ENCODE data around the gene PRSS53. TPM values are rescaled to one million over a fixed set of nuclear protein-coding genes. Genes with fewer than 3 reads are reported as not detected.

Gene PRSS53
- total and polyA plus RNA-seq, 2 experiments from 2014 or later: 0.36 to 2.7 TPM

DNA sequence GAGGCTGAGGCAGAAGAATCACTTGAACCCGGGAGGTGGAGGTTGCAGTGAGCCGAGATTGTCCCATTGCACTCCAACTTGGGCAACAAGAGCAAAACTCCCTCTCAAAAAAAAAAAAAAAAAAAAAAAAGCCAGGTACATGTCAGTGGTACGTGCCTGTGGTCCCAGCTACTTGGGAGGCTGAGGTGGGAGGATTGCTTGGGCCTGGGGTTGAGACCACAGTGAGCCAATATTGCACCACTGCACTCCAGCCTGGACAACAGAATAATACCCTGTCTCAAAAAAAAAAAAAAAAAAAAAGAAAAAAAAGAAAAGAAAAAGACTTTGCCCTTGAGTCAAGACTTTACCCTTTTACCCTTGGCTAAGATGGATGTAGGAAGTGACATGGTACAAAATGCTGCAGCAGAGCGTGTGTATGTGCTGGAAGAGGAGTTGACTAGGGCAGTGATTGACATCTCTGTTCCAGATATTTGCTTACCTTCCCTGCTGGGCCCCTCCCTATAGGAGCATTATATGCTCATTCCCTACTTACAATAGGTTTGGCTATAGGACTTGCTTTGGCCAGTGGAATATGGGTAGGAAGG is 44.8 kb downstream of the PRSS53 start (continued):
- TF ChIP-seq, protein P1, sequence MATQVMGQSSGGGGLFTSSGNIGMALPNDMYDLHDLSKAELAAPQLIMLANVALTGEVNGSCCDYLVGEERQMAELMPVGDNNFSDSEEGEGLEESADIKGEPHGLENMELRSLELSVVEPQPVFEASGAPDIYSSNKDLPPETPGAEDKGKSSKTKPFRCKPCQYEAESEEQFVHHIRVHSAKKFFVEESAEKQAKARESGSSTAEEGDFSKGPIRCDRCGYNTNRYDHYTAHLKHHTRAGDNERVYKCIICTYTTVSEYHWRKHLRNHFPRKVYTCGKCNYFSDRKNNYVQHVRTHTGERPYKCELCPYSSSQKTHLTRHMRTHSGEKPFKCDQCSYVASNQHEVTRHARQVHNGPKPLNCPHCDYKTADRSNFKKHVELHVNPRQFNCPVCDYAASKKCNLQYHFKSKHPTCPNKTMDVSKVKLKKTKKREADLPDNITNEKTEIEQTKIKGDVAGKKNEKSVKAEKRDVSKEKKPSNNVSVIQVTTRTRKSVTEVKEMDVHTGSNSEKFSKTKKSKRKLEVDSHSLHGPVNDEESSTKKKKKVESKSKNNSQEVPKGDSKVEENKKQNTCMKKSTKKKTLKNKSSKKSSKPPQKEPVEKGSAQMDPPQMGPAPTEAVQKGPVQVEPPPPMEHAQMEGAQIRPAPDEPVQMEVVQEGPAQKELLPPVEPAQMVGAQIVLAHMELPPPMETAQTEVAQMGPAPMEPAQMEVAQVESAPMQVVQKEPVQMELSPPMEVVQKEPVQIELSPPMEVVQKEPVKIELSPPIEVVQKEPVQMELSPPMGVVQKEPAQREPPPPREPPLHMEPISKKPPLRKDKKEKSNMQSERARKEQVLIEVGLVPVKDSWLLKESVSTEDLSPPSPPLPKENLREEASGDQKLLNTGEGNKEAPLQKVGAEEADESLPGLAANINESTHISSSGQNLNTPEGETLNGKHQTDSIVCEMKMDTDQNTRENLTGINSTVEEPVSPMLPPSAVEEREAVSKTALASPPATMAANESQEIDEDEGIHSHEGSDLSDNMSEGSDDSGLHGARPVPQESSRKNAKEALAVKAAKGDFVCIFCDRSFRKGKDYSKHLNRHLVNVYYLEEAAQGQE (IDR thresholded peaks at IDR 0.05; ENCODE audit: unreplicated experiment): no peak
- no peak for TF ChIP-seq STAT1 (IDR thresholded peaks at IDR 0.05; ENCODE audit: unreplicated experiment)
- no peak for TF ChIP-seq POLR2AphosphoS5 (IDR thresholded peaks at IDR 0.05; ENCODE audit: low read depth)
- TF ChIP-seq EZH2phosphoT487 (IDR thresholded peaks at IDR 0.05; ENCODE audit: unreplicated experiment): no peak
- no peak for TF ChIP-seq JUNB (IDR thresholded peaks at IDR 0.05; ENCODE audit: unreplicated experiment)
- no peak for TF ChIP-seq ZNF114 (CRISPR knock-in tag; IDR thresholded peaks at IDR 0.05)
- no peak for TF ChIP-seq EZH2 (IDR thresholded peaks at IDR 0.05; ENCODE audit: low read depth, unreplicated experiment)
- TF ChIP-seq, protein P2, sequence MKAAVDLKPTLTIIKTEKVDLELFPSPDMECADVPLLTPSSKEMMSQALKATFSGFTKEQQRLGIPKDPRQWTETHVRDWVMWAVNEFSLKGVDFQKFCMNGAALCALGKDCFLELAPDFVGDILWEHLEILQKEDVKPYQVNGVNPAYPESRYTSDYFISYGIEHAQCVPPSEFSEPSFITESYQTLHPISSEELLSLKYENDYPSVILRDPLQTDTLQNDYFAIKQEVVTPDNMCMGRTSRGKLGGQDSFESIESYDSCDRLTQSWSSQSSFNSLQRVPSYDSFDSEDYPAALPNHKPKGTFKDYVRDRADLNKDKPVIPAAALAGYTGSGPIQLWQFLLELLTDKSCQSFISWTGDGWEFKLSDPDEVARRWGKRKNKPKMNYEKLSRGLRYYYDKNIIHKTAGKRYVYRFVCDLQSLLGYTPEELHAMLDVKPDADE (IDR thresholded peaks at IDR 0.05): no peak

DNA sequence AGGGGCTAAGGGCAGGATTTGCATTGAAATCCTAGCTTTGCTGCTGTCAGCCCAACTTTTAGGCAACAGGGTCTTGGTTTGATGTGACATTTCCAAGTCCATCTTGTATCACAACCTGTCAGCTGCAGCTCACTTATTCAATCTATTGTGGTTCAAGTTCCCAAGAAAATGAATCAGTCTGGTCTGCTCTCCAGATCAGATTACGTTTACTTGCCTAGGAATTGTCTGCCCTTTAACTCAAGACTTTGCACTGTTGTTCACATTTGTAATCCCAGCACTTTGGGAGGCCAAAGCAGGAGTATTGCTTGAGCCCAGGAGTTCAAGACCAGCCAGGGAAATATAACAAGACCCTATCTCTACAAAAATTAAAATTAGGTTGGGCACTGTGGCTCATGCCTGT is 45.4 kb downstream of the PRSS53 start:
- DNase-seq (ENCODE audit: low spot score): no peak
- ATAC-seq: no peak
- no peaks in the 10 kb centered on the region for H3K27me3 ChIP-seq (ENCODE audit: insufficient read depth)
- no peaks in the 10 kb centered on the region for H3K79me2 ChIP-seq (replicated peaks; ENCODE audit: insufficient read depth)
- no peak overlapping the region for H2AFZ ChIP-seq
- no peak overlapping the region for H3K4me2 ChIP-seq
- H3F3A ChIP-seq (replicated peaks; ENCODE audit: low read depth): peaks cover 12% of the 10 kb centered on the region; the same call in 1 of the 2 replicates
- Mint-ChIP-seq H3K9me3 (no peaks in the 10 kb centered on the region), H3K4me3 (no peak overlapping the region), H3K27ac (no peak overlapping the region), H3K4me1 (peaks cover 3% of the 10 kb centered on the region; the same call in 1 of the 3 replicates), H3K36me3 (ENCODE audit: low read depth) (peaks cover 3% of the 10 kb centered on the region), H3K27me3 (ENCODE audit: insufficient read depth, low read depth, poor library complexity) (peaks cover 4% of the 10 kb centered on the region)
- H3K36me3 ChIP-seq (ENCODE audit: insufficient read depth): no peaks in the 10 kb centered on the region; the same call in 1 of the 2 replicates
- H3K9me2 ChIP-seq (ENCODE audit: insufficient read depth): no peaks in the 10 kb centered on the region
- H4K20me1 ChIP-seq (replicated peaks; ENCODE audit: insufficient read depth): no peaks in the 10 kb centered on the region
- no peak overlapping the region for H3K27ac ChIP-seq (ENCODE audit: low read depth)
- H3K4me3 ChIP-seq: no peak overlapping the region
- TF ChIP-seq ZNF114 (CRISPR knock-in tag; IDR thresholded peaks at IDR 0.05) (no peak), CREB1 (CRISPR knock-in tag; IDR thresholded peaks at IDR 0.05; ENCODE audit: low read depth) (no peak), EZH2phosphoT487 (IDR thresholded peaks at IDR 0.05; ENCODE audit: unreplicated experiment) (no peak)
- 0 out of 2 replicates have a peak, but pooled peaks cover 9% of the 10 kb centered on the region for H3K4me1 ChIP-seq (ENCODE audit: insufficient read depth)
